NOMO-1 (cell line): Measurements from ENCODE around the gene KLHL35.

ENCODE experiments used
- DNase-seq, 2 experiments: peaks; one replicate each; lab custom pipeline; 2025; ENCODE audit not compliant: unreplicated experiment in 2 of 2; lab: John Stamatoyannopoulos, UW

Gene KLHL35

DNA sequence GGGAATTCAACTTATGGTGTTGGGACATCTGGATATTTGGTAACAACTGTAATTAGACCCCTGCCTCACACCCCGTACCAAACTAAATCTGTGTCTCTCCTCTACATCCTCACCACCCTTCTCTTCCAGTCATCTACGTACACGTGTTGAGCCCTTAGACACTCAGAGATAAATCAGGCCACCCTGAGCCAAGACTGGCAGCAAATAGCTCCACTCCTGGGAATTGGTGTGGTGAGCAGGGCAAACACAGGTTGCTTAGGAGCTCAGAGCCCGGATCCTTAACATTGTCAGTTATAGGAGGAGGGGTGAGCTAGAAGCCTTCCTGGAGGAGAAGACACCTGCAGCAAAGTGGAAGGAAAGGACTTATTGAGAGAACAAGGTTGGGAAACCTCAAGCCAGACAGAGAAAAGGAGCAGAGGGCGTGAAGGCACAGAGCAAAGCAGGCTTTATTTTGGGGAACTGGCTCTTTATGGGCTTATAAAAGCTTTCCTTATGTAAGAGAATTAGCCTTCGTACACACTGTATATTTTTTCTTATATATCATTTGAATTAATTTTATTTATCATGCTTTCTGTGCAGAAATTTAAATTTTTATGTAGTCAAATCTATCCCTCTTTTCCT lies 36.9 kb upstream of the KLHL35 start:
- peak in 1 of 2 experiments; percentile 24 for DNase-seq

DNA sequence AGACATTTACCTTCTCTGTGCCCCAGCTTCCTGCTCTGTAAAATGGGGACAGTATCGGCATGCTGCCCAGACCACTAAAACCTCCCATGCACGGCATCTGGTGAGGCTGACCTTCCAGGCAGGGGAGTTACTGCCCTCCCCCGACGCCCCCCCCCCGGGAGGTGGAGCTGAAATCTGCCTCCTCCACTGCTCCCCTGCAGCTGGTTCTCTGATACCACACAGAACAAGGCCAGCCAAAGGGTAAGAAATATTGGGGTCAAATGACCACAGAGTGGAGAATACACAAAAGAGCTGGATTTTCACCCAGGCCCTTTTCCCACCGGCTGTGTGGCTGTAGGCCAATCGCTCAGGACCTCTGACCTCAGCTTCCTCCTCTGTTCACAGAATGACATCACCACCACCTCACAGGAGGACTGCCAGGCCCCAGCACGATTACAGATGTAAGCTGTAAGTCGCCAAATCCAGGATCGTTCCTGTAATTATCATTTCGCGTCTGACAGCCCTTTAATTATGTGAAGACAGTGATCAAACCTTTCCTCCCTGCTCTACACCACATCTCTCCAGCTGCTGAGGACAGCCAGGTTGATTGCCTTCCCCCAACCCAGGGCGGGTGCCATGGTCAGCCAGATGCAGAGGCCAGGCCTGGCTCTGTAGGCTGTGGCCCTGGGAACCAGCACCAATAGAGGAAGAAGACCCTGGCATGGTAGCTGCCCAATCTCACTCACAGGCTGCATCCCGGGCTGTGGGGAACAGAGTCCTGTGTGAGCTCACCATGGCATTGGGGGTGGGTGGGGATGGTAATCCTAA lies 35.7 kb upstream of the KLHL35 start:
- no peak for DNase-seq

DNA sequence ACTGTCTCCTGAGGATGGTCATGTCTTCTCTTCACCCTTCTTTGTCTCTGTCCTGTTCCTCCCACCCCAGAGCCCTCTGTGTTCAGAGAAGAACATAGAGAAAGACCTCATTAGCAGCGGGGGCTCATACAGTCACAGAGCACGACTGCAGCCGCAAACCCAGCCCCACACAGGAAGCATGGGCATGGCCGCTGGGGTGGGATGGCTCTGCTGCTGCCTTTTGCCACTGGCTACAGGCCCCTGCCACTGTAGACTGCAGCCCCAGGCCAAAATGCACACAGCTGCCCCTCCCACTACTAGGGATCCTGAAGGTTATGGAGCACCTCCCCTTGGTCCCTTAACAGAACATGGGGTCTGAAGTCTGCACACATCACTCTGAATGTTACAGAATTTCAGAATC lies 34.9 kb upstream of the KLHL35 start:
- no peak for DNase-seq

DNA sequence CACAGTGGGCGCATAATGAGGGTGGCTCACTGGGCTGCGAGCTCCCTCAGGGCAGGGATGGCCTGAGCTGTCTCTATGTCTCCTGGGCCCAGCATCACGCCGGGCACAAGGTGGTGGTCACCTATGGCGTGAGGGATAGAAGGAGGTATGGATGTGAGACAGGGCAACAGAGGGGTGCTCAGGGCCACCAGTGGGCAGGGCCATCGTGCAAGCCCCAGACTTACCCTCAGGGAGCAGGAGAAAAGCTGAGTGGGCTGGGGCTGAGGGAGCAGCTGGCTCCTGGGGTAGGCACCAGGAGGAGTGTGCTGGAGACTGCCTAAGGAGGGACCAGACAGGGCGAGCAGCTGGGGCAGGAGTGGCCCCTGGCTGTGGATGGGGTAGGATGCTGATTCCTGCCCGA lies 34.3 kb upstream of the KLHL35 start:
- no peak for DNase-seq

DNA sequence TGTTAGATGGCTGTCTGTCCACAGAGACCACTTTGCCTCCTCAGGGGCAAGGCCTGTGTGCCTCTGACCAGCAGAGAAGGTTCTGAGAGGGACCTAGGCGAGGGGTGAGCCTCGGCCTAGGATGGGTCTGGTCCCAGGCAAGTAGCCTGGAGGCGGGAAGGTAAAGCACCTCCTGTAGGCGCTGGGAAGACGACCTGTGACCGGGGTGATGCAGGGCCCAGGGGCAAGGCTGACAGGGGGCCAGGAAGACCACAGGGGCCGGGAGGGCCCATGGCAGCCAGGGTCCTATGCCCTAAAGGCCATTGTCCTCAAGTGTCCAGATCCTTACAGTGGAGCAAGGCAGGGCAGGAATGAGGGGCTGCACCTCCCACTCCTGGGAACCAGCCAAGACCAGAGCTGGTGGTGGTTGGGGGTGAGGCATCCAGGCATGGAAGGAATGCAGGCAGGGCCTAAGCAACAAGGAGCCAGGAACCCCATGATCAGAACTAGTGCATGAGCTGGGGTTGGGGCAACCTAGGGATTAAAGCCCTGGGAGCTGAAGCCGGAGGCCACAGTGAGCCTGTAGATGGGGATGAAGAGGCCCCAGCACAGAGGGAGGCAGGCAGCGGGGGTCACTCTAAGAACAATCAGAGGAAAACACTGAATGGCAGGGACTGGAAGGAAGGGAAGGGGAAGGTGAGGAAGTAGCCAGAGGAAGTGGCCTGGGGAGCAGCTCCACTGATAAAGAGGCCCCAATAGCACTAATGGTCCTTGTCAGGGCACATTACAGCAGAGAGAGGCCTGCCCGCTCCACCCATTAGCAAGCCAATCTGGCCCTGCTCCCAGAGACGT lies 32.9 kb upstream of the KLHL35 start:
- DNase-seq, result no peak

DNA sequence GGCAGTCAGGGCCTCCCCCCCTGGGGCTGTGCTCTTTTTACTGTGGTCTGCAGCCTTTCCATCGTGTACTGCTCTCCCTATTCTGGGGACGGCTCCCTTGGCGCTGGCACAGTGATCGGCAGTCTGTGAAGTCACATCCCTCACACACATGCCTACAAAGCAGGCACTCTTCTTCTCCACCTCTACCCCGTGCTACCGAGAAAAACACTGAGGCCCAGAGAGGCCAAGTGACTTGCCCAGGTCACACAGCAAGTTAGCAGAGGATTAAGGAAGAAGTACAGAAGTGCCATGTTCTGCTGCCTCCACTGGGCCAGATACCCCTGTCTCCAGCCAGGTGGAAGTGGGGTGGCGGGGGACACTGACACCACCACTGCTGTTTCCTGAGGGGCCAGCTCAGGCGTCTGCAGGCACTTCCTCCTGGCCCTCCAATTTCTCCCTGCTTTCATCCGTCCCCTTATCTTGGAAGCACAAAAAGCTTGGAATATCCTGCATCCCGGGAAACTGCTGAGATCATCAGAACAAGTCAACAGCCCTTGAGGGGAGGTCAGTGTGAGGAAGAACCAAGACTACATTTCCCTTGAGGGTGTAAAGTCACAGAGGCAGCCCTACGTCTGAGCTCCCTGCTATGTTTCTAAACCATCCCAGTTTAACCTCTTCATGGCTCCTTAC lies 30.2 kb upstream of the KLHL35 start:
- DNase-seq, result no peak

DNA sequence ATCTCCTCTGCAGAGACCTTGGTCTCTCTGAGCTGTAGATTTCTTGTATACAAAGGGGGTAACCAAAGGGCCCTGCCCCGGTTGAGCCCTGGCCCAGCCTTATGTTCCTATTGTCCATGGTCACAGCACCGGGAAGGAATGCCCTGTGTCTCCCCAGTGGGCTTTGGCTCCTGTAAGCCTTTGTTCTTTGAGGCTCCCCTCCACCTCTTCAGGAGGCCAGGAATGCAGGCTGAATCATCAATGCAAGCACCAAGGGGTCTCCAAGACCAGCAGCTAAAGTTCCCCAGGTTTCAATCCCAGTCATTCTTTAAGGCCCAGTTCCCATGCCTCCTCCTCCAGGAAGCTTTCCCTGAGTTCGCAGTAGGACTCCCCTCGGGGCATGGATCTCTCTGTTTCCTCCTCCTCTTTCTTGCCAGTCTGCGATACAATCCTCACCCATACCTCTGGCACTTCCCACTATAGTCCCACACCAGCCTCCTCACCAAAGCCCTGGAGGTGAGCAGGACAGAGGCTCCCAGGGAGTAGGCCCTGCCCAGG lies 29.2 kb upstream of the KLHL35 start:
- DNase-seq, result no peak

DNA sequence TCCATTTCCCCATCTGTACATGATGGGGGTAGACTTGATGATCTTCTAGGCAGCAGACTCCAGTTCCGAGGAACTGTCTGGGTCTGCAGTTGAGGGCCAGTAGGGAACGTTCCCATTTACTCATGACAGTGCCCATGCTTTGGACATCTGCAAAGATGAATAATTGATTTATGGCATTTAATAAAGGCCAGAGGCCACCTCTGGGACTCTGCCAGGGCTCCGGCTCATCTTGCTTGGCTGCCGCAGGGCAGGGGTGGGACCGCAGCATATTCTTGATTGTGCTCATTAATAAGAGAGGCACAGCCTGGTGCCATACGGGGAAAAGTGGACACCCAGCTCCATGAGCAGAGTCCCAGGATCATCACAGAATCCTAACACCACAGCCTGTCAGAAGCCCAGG lies 28.1 kb upstream of the KLHL35 start:
- DNase-seq, result no peak

DNA sequence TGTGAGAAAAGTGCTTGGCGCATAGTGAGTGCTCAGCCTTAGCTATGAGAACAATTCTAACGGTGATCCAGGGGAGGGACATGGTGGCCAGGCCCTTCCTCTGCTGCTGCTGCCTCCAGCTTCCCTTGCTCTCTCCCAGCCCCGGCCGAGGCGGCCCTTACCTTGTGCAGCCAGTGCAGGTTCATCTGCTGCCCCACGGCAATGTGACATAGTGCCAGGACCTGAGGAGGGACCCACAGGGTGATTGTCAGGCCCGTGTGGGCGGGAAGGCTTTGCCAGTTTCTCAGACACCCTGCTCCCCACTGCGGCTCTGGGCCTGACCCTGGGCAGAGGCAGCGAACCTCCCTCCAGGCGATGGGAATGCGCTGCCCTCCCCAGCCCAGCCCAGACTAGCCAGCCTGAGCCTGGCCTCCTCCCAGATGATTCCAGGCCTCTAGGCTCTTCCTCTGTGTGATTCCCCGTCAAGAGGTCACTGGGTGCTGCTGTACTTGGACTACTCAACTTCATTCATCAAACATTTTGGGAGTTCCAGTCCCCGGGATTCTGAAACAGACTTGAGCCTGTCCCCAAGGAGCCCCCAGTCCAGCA lies 23.7 kb upstream of the KLHL35 start:
- no peak for DNase-seq

DNA sequence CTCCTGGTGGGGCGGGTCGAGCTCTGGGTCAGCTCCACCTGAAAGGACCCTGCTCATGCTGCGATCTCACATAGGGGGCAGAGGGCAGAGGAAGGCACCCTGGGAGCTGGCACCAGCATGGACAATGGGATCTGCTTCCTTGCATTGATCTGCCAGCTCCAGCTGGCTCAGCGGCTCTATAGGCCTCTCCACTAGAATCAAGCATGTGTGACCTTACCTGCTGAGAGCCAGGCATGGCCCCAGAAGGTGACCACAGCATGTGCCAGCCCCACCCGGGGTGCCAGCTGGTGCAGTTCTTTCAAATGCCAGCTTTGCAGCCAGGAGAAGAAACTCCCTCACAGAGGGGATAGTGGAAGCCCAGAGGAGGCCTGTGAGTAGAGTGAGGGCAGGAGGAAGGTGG lies 22.0 kb upstream of the KLHL35 start:
- no peak for DNase-seq

DNA sequence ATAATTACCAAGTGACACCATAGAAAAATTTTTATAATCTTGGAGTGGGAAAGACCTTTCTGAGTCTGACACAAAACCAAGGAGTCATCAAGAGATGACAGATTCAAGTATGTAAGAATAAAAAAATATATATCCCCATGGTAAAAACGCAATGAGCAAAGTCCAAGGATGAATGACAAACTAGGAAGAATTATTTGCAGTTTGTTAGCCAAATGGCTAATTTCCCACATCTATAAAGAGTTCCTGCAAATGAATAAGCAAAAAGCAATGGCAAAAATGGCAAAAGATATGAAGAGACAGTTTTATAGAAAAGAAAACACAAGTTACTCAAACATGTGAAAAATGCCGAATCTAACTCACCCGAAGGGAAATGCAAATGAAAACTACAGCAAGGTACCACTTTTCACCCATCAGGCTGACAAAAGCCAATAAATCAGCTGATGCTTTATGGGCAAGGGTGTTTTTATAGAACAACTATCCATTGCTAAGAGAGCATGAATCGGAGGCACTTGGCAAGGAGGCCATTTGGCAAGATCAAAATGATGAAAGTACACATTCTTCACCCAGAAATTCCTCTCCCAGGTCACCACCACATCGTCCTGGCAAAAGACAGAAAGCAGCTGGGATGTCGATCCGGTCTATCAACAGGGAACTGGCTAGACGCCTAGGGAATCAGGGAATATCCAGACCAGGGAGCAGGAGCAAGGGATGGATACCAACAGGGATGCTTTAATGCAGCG lies 21.1 kb upstream of the KLHL35 start:
- no peak for DNase-seq

DNA sequence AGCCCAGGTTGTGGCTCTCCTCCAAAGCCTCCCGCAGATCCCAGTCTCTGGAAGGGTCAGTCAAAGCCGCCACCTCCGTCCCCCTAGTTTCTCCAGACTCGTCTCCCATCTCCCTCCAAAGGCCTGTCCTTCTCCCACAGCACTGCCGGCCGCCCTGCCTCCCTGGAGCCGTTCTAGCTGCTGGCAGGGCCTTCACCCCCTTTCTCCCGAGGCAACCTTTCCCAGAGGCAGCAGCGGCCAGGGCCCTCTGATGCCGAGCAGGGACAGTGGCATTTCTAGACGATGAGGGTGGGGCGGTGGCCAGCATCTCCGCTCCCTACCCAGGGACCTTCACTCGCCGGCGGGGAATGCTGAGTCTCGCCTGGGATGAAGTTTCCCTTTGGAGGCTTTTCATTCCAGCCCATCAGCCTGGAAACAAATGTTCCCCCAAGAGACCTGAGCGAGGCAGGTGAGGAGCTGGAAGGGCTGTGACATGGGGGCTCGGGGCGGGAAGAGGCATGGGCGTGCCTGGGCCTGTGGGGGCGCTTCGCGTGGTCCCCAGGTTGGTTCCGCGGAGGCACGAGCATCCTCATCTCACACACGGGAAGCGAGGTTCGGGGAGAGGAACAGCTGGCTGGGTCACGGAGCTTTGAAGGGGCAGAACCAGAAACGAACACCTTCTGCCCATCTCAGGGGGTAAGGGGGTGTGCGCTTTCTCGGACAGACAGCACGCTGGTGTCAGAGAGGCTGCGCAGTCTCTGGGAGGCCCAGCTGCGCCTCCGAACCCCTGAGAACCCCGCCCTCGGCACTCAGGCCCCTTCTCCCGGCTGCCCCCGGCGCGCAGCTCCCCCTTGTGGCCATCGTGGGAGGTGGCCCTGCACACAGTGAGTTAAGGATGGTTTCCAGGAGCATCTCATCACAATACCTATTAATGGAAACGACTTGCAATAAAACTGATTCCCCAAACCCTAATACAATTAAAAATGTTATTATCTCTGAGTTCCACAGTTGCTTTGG lies 18.1 kb upstream of the KLHL35 start:
- no peak for DNase-seq

DNA sequence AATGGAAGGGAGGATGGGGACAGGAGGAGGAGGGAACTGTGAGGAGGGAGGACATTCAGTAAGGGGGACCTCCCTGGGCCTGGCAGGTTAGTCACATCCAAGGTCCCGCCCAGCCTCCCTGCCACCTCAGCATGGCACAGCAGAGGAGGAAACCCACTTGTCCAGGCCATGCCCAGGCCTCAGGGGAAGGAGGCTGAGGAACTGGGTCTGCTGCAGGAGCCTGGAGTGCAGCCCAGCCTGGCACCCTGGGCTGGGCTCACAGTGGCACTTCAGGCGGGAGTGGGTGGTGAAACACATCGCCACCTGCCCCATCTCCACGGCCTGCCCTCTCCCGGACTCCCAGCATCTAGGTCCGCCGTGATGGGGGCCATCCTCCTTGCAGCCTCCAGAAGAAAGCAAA lies 17.2 kb upstream of the KLHL35 start:
- no peak for DNase-seq

DNA sequence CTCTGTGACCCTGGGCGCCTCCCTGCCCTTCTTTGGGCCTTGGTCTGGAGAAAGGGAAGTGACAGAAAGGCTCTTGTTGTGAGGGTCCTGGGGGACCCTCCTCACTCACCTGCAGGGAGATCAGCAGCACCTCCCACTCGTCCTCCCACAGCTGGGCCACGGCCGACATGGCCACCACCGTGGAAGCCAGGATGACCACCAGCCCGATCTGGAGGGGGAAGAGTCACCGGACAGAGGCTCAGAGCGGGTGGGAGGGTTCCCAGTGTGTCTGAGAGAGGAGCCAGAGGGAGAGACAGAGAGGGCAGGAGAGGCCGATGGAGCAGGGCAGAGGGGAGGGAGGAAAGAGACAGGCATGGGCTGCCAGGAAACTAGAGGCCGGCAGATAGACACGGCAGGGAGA lies 16.8 kb upstream of the KLHL35 start:
- DNase-seq, result no peak

DNA sequence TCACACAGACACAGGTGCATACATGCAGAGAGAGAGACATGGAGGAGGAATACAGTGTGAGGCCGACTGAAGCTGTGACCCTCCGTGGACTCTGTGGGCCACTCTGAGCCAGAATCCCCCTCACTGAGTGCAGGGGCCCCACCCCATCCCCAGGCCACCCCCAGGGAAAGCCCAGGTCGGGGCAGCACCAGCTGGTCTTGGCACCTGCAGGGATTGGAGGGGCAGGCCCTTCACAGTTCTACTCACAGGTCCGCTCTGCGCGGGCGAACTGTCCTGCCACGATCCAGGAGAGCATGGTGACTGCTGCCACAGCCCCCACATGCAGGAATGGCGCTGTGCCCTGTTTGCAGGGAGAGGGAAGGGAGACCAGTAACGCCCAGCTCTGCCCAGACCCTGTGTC lies 16.3 kb upstream of the KLHL35 start:
- DNase-seq, result no peak

DNA sequence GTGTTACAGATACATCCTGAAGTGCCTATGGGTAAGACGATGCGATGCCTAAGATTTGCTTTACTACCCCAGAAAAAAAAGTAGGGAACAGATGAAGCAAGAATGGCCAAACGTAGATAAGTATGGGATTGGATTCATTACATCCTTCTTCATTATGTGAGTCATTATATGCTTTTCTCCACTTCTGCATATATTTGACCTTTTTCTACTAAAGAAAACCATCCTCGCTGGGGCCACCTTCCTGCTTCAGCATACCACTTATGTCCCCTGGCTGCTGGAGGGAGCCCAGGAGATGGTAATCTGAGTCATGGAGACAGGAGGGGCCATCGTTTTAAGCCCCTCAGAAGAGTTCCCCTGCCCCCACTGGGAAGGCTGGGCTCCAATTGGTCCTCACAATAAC lies 14.4 kb upstream of the KLHL35 start:
- DNase-seq, result no peak

DNA sequence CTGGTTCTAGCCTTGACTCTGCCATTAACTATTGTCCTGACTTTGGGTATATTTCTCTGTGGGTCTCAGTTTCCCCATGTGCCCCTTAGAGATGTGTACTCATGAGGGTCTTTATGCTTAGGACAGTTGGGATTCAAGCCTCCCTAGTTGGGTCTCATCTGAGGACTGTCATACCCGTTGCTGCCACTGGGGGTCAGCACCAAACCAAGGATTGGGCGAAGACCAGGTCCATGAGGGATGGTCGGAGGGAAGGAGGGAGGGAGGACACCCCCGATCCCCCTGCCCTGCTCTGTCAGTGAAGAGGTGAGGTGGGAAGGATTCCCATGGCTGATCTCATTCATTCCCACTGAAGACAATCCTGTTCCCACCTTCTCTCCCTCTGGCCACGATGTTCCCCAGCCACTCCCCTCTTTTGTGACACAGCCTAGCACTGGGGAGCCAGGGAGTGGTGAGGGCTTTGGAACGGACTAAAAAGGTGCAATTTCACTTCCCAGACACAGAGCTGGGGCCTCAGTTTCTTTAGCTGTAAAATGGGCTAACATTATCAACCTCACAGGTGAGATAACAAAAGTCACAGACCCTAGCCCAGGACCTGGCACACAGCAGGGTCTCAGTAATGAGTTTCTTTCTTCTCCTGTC lies 12.4 kb upstream of the KLHL35 start:
- peak; percentile 7 to 10 for DNase-seq

DNA sequence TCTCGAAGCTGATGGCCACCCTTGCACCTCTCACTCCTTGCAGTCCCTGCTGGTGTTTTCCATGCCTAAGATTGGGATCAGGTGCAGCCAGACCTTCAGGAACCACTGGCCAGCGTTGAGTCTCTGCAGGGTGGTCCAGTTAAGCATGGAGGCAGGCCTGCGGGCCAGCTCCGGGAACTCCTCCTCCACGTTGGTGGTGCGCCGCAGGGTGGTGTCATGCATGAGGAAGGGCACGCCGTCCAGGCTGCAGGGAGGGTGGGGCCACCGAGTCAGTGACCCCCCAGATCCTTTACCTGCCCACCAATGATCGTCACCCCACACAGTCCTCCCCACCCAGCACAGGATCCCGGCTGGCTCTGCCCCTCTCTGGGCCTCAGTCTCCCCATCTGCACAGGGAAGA lies 10.0 kb upstream of the KLHL35 start:
- no peak for DNase-seq
